GM10266 (cell line): Measurements from ENCODE around the gene SNX5.

Experiments
- DNase-seq: peaks from one replicate; pipeline ENCODE4 v3.0.0; 2012; ENCODE audit errors: extremely low spot score
- CTCF ChIP-seq: IDR thresholded peaks from 2 replicates; pipeline ENCODE4 v1.5.1; 2012; ENCODE audit warnings: mild to moderate bottlenecking, low read depth; ENCODE audit not compliant: control insufficient read depth, insufficient read depth; ENCODE audit errors: missing control alignments

Gene SNX5

GRCh38 chr20:17925141-17925939, 43.3 kb downstream of the SNX5 start:
- DNase-seq, result no peak
- no peak for TF ChIP-seq CTCF

GRCh38 chr20:17921774-17922173, 46.8 kb downstream of the SNX5 start:
- DNase-seq, result no peak
- TF ChIP-seq CTCF, result no peak

GRCh38 chr20:17919149-17919548, 49.4 kb downstream of the SNX5 start:
- TF ChIP-seq CTCF, result no peak
- DNase-seq, result no peak

GRCh38 chr20:17917832-17918618, 50.6 kb downstream of the SNX5 start:
- no peak for DNase-seq
- no peak for TF ChIP-seq CTCF

GRCh38 chr20:17916433-17916891, 52.1 kb downstream of the SNX5 start:
- TF ChIP-seq CTCF, result no peak
- DNase-seq, result no peak

- TF ChIP-seq CTCF, result no peak
- no peak for DNase-seq
Observed at GRCh38 chr20:17914957-17915356, 53.6 kb downstream of the SNX5 start.

GRCh38 chr20:17912916-17913315, 55.7 kb downstream of the SNX5 start:
- no peak for TF ChIP-seq CTCF
- no peak for DNase-seq
